ENCODE measurements around the gene HLA-DPA1. TPM values are rescaled to one million over a fixed set of nuclear protein-coding genes. Genes with fewer than 3 reads are reported as not detected.

HLA-DPA1 gene
- total RNA-seq, 6 experiments from 2014 or later = 0.94 to 3.8 (median 1.9) TPM

DNA sequence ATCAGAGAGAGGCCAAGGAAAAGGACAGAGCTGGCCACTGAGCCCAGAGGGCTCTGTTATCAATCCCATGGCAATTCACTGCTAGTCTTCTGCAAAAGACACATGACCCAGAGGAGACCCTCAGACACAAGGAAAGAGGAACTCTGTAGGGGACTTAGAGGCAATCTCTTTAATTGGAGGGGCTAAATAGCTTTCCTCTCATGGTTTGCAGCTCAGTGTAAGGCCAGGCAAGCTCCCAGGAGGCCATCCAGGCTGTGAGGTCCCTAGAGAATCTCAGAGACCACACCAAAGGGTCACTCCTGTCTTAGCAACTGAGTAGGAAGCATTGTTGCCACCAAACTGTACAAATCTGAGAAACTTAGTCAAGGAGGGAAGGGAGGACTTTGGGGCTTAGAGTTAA, 54.1 kb downstream of the HLA-DPA1 start:
- TF ChIP-seq, protein P1, sequence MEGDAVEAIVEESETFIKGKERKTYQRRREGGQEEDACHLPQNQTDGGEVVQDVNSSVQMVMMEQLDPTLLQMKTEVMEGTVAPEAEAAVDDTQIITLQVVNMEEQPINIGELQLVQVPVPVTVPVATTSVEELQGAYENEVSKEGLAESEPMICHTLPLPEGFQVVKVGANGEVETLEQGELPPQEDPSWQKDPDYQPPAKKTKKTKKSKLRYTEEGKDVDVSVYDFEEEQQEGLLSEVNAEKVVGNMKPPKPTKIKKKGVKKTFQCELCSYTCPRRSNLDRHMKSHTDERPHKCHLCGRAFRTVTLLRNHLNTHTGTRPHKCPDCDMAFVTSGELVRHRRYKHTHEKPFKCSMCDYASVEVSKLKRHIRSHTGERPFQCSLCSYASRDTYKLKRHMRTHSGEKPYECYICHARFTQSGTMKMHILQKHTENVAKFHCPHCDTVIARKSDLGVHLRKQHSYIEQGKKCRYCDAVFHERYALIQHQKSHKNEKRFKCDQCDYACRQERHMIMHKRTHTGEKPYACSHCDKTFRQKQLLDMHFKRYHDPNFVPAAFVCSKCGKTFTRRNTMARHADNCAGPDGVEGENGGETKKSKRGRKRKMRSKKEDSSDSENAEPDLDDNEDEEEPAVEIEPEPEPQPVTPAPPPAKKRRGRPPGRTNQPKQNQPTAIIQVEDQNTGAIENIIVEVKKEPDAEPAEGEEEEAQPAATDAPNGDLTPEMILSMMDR (IDR thresholded peaks at IDR 0.05) = no peak
- H3K4me1 Mint-ChIP-seq (ENCODE audit: low read depth) = no peaks in the 10 kb centered on the region
- DNase-seq = no peak

GRCh38 chr6:33018904-33019303, 54.5 kb downstream of the HLA-DPA1 start:
- peaks cover 32% of the 10 kb centered on the region for H3K27me3 Mint-ChIP-seq (ENCODE audit: insufficient read depth)
- TF ChIP-seq, protein P1 (IDR thresholded peaks at IDR 0.05) = no peak
- H3K36me3 Mint-ChIP-seq (ENCODE audit: low read depth) = no peaks in the 10 kb centered on the region
- no peak for DNase-seq
- H3K27ac Mint-ChIP-seq = no peak overlapping the region
- no peak overlapping the region for H3K4me3 Mint-ChIP-seq
- no peaks in the 10 kb centered on the region for H3K4me1 Mint-ChIP-seq (ENCODE audit: low read depth)
- no peaks in the 10 kb centered on the region for H3K9me3 Mint-ChIP-seq

More for the DNA sequence above, 54.1 kb downstream of the HLA-DPA1 start:
- no peak overlapping the region for H3K27ac Mint-ChIP-seq
- no peaks in the 10 kb centered on the region for H3K36me3 Mint-ChIP-seq (ENCODE audit: low read depth)
- H3K9me3 Mint-ChIP-seq = no peaks in the 10 kb centered on the region
- peaks cover 35% of the 10 kb centered on the region for H3K27me3 Mint-ChIP-seq (ENCODE audit: insufficient read depth)
- no peak overlapping the region for H3K4me3 Mint-ChIP-seq

GRCh38 chr6:33018418-33018817, 55.0 kb downstream of the HLA-DPA1 start:
- Mint-ChIP-seq H3K9me3 (no peaks in the 10 kb centered on the region), H3K4me3 (no peak overlapping the region), H3K27ac (no peak overlapping the region), H3K36me3 (ENCODE audit: low read depth) (no peaks in the 10 kb centered on the region), H3K27me3 (ENCODE audit: insufficient read depth) (peaks cover 37% of the 10 kb centered on the region), H3K4me1 (ENCODE audit: low read depth) (no peaks in the 10 kb centered on the region)
- TF ChIP-seq, protein P1 (IDR thresholded peaks at IDR 0.05) = no peak
- DNase-seq = no peak

GRCh38 chr6:33017694-33018353, 55.6 kb downstream of the HLA-DPA1 start:
- Mint-ChIP-seq H3K9me3 (no peaks in the 10 kb centered on the region), H3K36me3 (ENCODE audit: low read depth) (no peaks in the 10 kb centered on the region), H3K27ac (no peak overlapping the region), H3K4me3 (no peak overlapping the region), H3K27me3 (ENCODE audit: insufficient read depth) (peaks cover 39% of the 10 kb centered on the region), H3K4me1 (ENCODE audit: low read depth) (no peaks in the 10 kb centered on the region)
- DNase-seq = no peak
- TF ChIP-seq, protein P1 (IDR thresholded peaks at IDR 0.05) = no peak

- Mint-ChIP-seq H3K36me3 (ENCODE audit: low read depth) (no peaks in the 10 kb centered on the region), H3K4me1 (ENCODE audit: low read depth) (no peaks in the 10 kb centered on the region)
Observed at GRCh38 chr6:33017018-33017417, 56.4 kb downstream of the HLA-DPA1 start.

More at GRCh38 chr6:33017018-33017417, 56.4 kb downstream of the HLA-DPA1 start:
- no peak overlapping the region for H3K4me3 Mint-ChIP-seq
- no peaks in the 10 kb centered on the region for H3K9me3 Mint-ChIP-seq
- peaks cover 33% of the 10 kb centered on the region for H3K27me3 Mint-ChIP-seq (ENCODE audit: insufficient read depth)
- DNase-seq = no peak
- TF ChIP-seq, protein P1 (IDR thresholded peaks at IDR 0.05) = no peak
- no peak overlapping the region for H3K27ac Mint-ChIP-seq

Data from HFFc6 (cell line).